Muscle of leg (tissue), 11 donors: ENCODE data around the gene GSE1. TPM values are rescaled to one million over a fixed set of nuclear protein-coding genes. Genes with fewer than 3 reads are reported as not detected.

Source experiments
- DNase-seq: peaks from one replicate; pipeline ENCODE4 v3.0.0; 2013
- H3K27ac ChIP-seq: one replicate; pipeline ENCODE4 v1.5.1; 2013; ENCODE audit warnings: mild to moderate bottlenecking, low read length, control low read depth
- H3K27me3 ChIP-seq: one replicate; pipeline ENCODE4 v1.6.1; 2013; ENCODE audit warnings: low read length; ENCODE audit not compliant: control insufficient read depth, insufficient read depth
- H3K36me3 ChIP-seq: one replicate; pipeline ENCODE4 v1.6.1; 2013; ENCODE audit warnings: low read length; ENCODE audit not compliant: control insufficient read depth, insufficient read depth
- H3K4me1 ChIP-seq: one replicate; pipeline ENCODE4 v1.6.1; 2013; ENCODE audit warnings: low read length; ENCODE audit not compliant: control insufficient read depth, insufficient read depth
- H3K4me3 ChIP-seq: one replicate; pipeline ENCODE4 v1.5.1; 2013; ENCODE audit warnings: low read length, control low read depth
- H3K9me3 ChIP-seq: replicated peaks from 2 replicates; pipeline ENCODE4 v1.6.1; 2013; ENCODE audit warnings: low read depth, low read length; ENCODE audit not compliant: control insufficient read depth
- WGBS: methylation state at CpG from one replicate; pipeline ENCODE4 v1.1.5; 2013; ENCODE audit warnings: missing lambda C conversion rate; ENCODE audit not compliant: insufficient coverage; 5-methylcytosine and 5-hydroxymethylcytosine counted together
- polyA plus RNA-seq, 8 donors: library from polyadenylated mRNA; unstranded; fragments of 120-200 nt; gene quantifications; one replicate each; pipeline versions ENCODE4 v1.2.1 to v1.2.3, GENCODE V29; 2013; ENCODE audit warnings: inconsistent platforms in 1 of 8, low replicate concordance in 1 of 8; ENCODE audit not compliant: insufficient read length in 8 of 8, insufficient read depth in 1 of 8
- total RNA-seq: library from RNA; stranded (reverse); fragments of 120-200 nt; gene quantifications from one replicate; pipeline ENCODE4 v1.2.4, GENCODE V29; 2013

Gene GSE1
- total and polyA plus RNA-seq, 9 donors = 32.4 to 67.4 (median 47.3) TPM

DNA sequence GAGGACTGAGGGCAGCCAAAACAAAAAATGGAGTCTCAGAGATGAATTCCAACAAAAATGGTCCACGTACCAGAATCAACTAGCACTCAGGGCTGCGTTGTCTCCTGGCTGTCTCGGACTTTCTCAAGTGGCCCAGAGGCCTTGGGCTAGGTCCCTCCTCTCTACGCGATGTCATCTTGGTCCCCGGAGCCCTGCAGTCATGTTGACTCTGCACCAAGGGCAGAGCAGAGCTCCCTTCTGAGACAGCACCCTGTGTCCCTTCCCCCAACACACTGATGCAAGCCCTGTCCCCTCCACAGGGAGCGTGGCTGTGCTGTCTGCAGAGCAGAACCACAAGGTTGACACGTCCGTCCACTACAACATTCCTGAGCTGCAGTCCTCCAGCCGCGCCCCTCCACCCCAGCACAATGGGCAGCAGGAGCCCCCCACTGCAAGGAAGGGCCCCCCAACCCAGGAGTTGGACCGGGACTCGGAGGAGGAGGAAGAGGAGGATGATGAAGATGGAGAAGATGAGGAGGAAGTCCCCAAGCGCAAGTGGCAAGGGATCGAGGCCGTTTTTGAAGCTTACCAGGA, 54.8 kb downstream of the GSE1 start:
- peaks cover 85% of the 10 kb centered on the region for H3K36me3 ChIP-seq
- no peak overlapping the region for H3K4me3 ChIP-seq
- H3K27me3 ChIP-seq = no peaks in the 10 kb centered on the region
- DNase-seq = no peak
- H3K4me1 ChIP-seq = peaks cover 17% of the 10 kb centered on the region
- WGBS = 82% methylated on average over 8 of the region's 16 CpGs
- H3K9me3 ChIP-seq = no peaks in the 10 kb centered on the region
- H3K27ac ChIP-seq = no peak overlapping the region

DNA sequence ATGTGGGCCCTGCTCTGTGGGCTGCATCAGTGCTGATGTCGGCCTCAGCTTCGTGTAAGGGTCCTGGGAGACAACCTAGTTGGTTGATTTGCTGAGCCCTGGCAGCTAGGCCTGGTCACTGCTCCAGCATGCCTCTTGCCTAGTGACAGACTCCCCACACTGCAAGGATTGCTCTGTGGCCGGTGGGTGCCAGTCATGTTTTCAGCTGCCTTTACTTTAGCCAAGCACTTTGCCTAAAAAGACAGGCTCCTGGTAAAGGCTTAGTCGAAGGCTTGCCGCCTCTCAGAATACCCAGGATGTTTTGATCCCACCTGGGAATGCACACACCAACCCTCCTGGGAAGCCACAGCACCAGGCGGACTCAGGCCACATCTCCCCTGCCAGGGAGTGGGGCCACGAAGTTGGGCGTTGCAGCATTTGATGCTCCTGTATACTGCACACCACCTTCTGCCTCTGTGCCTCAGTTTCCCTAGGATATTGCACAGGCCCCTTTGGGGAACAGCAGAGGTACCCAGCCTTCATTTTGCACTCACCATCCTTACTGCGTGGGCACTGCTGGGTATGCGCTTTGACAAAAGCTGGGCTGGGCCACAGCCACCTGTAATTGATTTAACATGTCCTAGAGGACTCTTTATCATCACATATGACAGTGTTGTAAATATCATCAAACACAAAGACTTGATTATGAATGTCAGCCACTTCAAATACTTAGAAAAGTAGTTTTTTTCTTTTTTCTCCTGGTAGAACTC, 55.7 kb downstream of the GSE1 start:
- Histone ChIP-seq H3K36me3 (peaks cover 81% of the 10 kb centered on the region), H3K4me1 (peaks cover 12% of the 10 kb centered on the region), H3K9me3 (no peaks in the 10 kb centered on the region), H3K27ac (no peak overlapping the region), H3K4me3 (no peak overlapping the region), H3K27me3 (no peaks in the 10 kb centered on the region)
- no peak for DNase-seq
- 83% methylated on average over 9 of the region's 10 CpGs for WGBS

DNA sequence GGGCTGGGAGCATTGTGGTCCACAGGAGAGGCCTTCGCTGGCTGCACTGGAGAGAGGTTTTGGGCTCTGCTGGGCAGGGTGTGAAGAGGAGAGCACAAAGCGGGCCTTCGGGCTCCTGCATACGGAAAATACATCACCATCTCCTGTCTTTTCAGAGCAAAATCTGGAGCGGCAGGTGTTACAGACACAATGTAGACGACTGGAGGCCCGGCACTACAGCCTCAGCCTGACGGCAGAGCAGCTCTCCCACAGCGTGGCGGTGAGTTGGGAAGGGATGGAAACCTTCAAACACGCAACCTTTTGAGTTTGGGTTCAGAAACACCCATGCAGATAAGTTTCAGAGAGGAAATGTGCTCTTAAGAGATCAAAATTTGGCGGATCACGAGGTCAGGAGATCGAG, 57.7 kb downstream of the GSE1 start:
- H3K4me1 ChIP-seq = peaks cover 8% of the 10 kb centered on the region
- H3K27ac ChIP-seq = no peak overlapping the region
- H3K36me3 ChIP-seq = peaks cover 75% of the 10 kb centered on the region
- no peak overlapping the region for H3K4me3 ChIP-seq
- H3K27me3 ChIP-seq = no peaks in the 10 kb centered on the region
- DNase-seq = no peak
- 88% methylated on average over 7 of the region's 14 CpGs for WGBS
- no peaks in the 10 kb centered on the region for H3K9me3 ChIP-seq

DNA sequence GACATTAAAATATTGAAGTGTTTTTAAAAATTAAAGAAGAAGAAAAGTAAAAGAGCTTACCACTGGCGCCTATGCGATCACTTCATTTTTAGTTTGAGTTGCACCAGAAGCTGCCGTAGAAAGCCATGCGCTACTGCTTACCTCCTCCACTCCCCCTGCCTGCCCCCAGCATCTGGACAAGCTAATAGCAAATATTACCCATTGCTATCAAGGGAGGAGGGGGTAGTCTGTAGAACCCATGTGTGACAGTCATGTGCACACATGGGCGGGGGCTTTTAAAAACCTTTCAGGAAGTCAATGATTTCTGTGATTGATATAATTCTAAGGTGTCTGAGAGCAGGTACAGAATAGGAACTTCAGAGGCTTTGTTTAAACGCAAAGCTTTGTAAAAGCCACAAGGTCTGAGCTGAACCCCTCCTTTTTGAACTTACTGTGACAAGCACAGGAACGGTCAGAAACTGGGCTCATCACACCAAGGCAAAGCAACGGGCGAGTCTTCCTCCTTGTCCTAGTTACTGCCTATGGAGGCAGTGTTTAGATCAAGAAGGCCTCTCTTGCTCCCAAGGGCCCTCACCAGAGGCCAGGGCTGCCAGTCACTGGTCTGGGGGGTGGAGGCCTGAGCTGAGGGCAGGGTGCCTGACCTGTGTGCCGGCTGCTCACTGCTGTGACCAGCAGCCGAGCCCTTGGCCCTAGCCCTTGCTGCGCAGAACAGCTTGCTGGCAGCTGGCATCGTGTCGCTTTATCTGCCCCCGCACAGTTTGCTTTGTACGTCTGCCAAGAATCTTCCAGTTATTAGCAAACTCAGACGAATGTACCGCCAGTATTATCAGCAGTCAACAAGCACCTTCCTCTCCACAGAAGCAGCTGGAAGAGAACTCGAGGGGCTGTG, 60.7 kb downstream of the GSE1 start:
- Histone ChIP-seq H3K27ac (no peak overlapping the region), H3K4me3 (no peak overlapping the region), H3K27me3 (no peaks in the 10 kb centered on the region), H3K4me1 (peaks cover 8% of the 10 kb centered on the region), H3K36me3 (peaks cover 72% of the 10 kb centered on the region), H3K9me3 (no peaks in the 10 kb centered on the region)
- peak; percentile 52 for DNase-seq
- WGBS = 55% methylated on average over 15 of the region's 19 CpGs

DNA sequence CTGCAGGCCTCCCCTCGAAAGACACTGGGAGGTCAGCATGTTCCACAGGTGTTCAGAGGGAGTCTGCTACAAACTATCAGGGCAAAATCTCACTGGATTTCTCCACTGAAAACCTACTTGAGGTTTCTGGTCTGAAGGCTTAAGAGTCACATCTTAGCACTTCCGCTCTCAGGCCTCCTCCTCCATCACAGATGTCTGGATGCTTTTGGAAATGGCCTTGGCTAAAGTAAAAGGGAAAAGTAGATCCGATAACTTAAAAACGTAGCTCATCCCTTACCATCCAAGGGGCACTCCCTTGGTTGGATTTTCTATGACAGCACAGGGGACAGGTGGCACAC, 61.3 kb downstream of the GSE1 start:
- Histone ChIP-seq H3K4me1 (peaks cover 8% of the 10 kb centered on the region), H3K27me3 (no peaks in the 10 kb centered on the region), H3K36me3 (peaks cover 72% of the 10 kb centered on the region), H3K27ac (no peak overlapping the region), H3K4me3 (no peak overlapping the region), H3K9me3 (no peaks in the 10 kb centered on the region)
- no peak for DNase-seq
- WGBS = 71% methylated on average over 1 of the region's 4 CpGs

DNA sequence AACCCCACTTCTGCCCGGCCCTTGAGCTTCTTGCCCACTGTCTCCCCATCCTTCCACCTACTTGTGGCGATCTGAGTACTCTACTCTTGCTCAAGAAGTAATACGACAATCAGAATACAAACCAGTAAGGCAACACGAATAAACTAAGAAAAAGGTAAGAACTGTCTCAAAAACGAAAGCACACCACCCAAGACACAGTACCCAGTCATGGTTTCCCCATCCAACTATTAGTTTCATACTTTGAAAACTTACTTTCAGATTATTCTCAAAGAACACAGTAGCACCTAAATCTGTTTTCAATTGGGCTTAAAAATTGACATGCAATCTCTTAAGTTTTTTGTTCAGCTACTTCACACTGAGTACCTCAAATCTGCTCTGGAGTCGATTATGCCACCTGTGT, 61.7 kb downstream of the GSE1 start:
- Histone ChIP-seq H3K27ac (no peak overlapping the region), H3K4me1 (peaks cover 8% of the 10 kb centered on the region), H3K27me3 (no peaks in the 10 kb centered on the region), H3K9me3 (no peaks in the 10 kb centered on the region), H3K4me3 (no peak overlapping the region), H3K36me3 (peaks cover 74% of the 10 kb centered on the region)
- DNase-seq = no peak
- WGBS = 82% methylated on average over 3 of the region's 6 CpGs

DNA sequence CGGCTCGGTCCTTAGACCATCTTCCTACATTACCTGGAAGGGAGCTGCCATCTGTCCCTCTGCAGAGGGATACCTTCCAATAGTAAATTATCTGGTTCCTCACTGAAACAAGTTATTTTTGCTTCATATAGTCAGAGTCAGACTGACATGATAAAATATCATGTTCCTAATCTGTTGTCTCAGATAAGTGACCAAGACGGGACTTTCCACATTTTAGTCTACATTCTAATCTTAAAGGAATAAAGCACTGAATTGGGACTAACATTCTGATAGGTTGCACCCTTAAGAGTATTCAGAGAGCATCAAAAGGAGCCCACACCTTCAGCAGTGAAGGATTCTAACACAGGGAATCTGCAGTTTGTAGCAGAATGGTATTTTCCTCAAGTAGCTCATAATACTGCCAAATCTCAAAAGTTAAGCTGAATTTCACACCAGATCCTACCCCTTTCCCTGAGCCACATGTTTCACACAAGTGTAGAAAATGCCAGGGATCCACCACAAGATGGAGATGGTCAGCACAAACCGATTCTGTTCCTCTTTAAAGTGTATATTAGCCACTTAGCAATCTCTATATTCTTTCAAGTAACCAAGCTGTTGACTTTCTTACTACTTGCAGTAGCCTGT, 62.2 kb downstream of the GSE1 start:
- H3K27me3 ChIP-seq = no peaks in the 10 kb centered on the region
- no peak overlapping the region for H3K27ac ChIP-seq
- no peak for DNase-seq
- no peaks in the 10 kb centered on the region for H3K9me3 ChIP-seq
- WGBS = 40% methylated on average over 1 of the region's 4 CpGs
- peaks cover 8% of the 10 kb centered on the region for H3K4me1 ChIP-seq
- H3K36me3 ChIP-seq = peaks cover 74% of the 10 kb centered on the region
- H3K4me3 ChIP-seq = no peak overlapping the region

DNA sequence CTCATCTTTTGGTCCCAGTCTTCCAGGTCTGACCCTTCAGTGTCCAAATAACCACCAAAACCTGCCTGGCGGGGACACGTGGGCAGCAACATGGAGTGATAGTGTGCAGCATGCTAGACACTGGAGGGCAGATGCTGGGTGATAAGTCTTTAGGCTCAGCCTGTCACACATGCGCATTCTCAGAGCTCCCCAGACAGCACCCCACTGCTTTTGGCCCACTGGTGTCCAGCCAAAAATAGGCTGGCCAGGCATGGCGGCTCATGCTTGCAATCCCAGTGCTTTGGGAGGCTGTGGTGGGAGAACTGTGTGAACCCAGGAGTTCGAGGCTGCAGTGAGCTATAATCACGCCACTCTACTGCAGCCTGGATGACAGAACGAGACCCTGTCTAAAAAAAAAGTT, 63.3 kb downstream of the GSE1 start:
- H3K9me3 ChIP-seq = no peaks in the 10 kb centered on the region
- 85% methylated on average over 5 of the region's 7 CpGs for WGBS
- H3K36me3 ChIP-seq = peaks cover 76% of the 10 kb centered on the region
- no peaks in the 10 kb centered on the region for H3K27me3 ChIP-seq
- no peak overlapping the region for H3K4me3 ChIP-seq
- no peak overlapping the region for H3K27ac ChIP-seq
- peaks cover 8% of the 10 kb centered on the region for H3K4me1 ChIP-seq
- DNase-seq = no peak

DNA sequence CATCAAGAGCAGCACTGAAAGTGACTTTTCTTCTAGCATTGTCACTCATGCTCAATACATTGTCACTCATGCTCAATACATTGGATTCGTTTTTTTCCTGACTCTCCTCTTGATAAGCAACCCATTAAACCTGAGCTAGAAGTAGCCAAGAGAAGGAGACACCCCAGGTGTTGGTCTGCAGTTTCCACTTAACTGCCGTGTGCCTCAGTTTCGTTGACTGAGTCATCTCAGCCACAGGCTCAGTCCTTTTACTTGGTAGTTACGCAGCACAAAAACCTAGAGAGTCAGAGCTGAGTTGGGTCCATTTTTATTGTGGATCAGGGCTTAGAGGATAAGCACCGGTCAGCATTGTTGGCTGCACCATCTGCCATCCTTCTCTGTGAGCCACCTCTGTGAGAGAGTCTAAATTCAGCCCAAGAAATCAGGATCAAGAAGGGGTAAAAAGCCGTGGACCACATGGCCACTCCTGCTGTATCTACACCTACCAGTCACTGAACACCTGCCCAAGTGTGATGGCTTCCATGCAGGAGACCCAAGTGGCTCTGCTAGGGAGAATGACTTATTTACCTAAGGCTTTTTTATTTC, 64.4 kb downstream of the GSE1 start:
- Histone ChIP-seq H3K27me3 (no peaks in the 10 kb centered on the region), H3K4me1 (peaks cover 8% of the 10 kb centered on the region), H3K27ac (no peak overlapping the region), H3K9me3 (no peaks in the 10 kb centered on the region), H3K36me3 (peaks cover 66% of the 10 kb centered on the region), H3K4me3 (no peak overlapping the region)
- DNase-seq = no peak
- WGBS = 89% methylated on average over 5 of the region's 6 CpGs

DNA sequence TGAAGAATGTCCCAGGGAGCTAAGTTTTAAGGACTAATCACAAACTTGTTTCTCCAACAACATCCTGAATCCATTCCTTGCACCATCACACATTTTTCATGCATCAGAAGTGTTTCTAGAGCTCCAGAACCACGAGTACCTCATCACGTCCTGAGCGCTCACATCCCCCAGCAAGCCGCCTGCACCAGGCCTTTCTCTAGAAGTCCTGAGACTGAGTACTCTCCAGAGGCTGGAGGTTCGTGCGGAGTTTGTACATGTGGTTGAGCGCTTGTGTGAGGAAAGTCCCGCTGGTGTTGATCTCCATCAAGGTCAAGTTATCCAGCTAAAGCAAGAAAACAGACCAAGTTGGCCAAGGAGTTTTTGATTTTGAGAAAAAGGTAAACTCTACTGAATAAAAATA, 64.9 kb downstream of the GSE1 start:
- no peaks in the 10 kb centered on the region for H3K27me3 ChIP-seq
- H3K36me3 ChIP-seq = peaks cover 61% of the 10 kb centered on the region
- DNase-seq = no peak
- peaks cover 8% of the 10 kb centered on the region for H3K4me1 ChIP-seq
- H3K4me3 ChIP-seq = no peak overlapping the region
- H3K27ac ChIP-seq = no peak overlapping the region
- WGBS = 56% methylated on average over 8 of the region's 8 CpGs
- H3K9me3 ChIP-seq = no peaks in the 10 kb centered on the region
